HepG2 (cell line): ENCODE results near the gene LEF1. TPM values are rescaled to one million over a fixed set of nuclear protein-coding genes. Genes with fewer than 3 reads are reported as not detected.

Experiments
- ATAC-seq: fragments of 200-7000 bp; cut with Tn5 transposase; 3 replicates; pipeline ENCODE4 v1.9.1; 2020; ENCODE audit warnings: mild to moderate bottlenecking, moderate library complexity
- BruUV-seq: library from RNA; stranded (reverse); fragments of 400-500 nt; replicated peaks from 2 replicates; lab custom pipeline; 2021; lab: Mats Ljungman, UMichigan
- CTCF ChIA-PET: fragments of 300-600 bp; formaldehyde crosslinking; extraction: SDS; loops from one replicate; lab custom pipeline; 2021; ENCODE audit warnings: low total read pairs, inconsistent platforms, low intra/inter-chr PET ratio; lab: Yijun Ruan, JAX
- POLR2A ChIA-PET: fragments of 350-600 bp; sonication (Branson Sonifier 250); formaldehyde crosslinking; loops from one replicate; lab custom pipeline; 2020; ENCODE audit warnings: antibody characterized with exemption, inconsistent platforms; lab: Yijun Ruan, JAX
- DNase-seq: peaks from one replicate; pipeline ENCODE4 v3.0.0-alpha.2; 2015; ENCODE audit warnings: low spot score
- FAIRE-seq: peaks from 3 replicates; lab custom pipeline; 2011; peaks lifted over from hg19 to GRCh38; lab: Jason Lieb, UNC
- H2AFZ ChIP-seq: one replicate; pipeline ENCODE4 v1.6.1; 2011; ENCODE audit warnings: low read length, inconsistent platforms
- H3K27ac ChIP-seq: fragments of 300-600 bp; 3 replicates; pipeline ENCODE4 v1.8.0; 2011; ENCODE audit warnings: mixed run types, mild to moderate bottlenecking, mixed read lengths, low read length, inconsistent platforms; ENCODE audit not compliant: insufficient read depth; ENCODE audit errors: extremely low read length
- H3K27me3 ChIP-seq, 2 experiments: fragments of 200-600 bp in 1 of 2; 2 replicates in 1 of 2; 3 replicates in 1 of 2; pipeline versions ENCODE4 v1.6.0 to v1.8.0; 2011; ENCODE audit warnings: low read length in 2 of 2, mild to moderate bottlenecking in 2 of 2, moderate library complexity in 2 of 2, inconsistent platforms in 1 of 2; ENCODE audit not compliant: insufficient read depth in 2 of 2, control insufficient read depth in 1 of 2
- H3K36me3 ChIP-seq, 2 experiments: fragments of 200-600 bp in 1 of 2; replicated peaks in 1 of 2; 2 replicates in 1 of 2; 3 replicates in 1 of 2; pipeline versions ENCODE4 v1.5.1 to v1.8.0; 2011; ENCODE audit warnings: low read length in 2 of 2, inconsistent platforms in 1 of 2; ENCODE audit not compliant: insufficient read depth in 2 of 2, control insufficient read depth in 1 of 2
- H3K4me1 ChIP-seq: 2 replicates; pipeline ENCODE4 v1.5.1; 2012; ENCODE audit warnings: low read length, inconsistent platforms; ENCODE audit not compliant: insufficient read depth
- H3K4me2 ChIP-seq: 2 replicates; pipeline ENCODE4 v1.6.0; 2011; ENCODE audit warnings: low read depth, low read length, inconsistent platforms
- H3K4me3 ChIP-seq, 3 experiments: fragments of 200-600 bp in 1 of 3; sonication (generic), shearing (Covaris generic) in 1 of 3; replicated peaks in 1 of 3; 2 replicates each; pipeline ENCODE4 v1.5.1; 2011 to 2016; ENCODE audit warnings: low read length in 3 of 3, inconsistent platforms in 2 of 3, low read depth in 2 of 3, mild to moderate bottlenecking in 2 of 3, control low read depth in 1 of 3, mixed read lengths in 1 of 3; ENCODE audit not compliant: insufficient read depth in 1 of 3
- H3K79me2 ChIP-seq: one replicate; pipeline ENCODE4 v1.6.1; 2011; ENCODE audit warnings: low read length, inconsistent platforms; ENCODE audit not compliant: insufficient read depth
- H3K9ac ChIP-seq: 2 replicates; pipeline ENCODE4 v1.6.0; 2011; ENCODE audit warnings: mild to moderate bottlenecking, low read depth, low read length, inconsistent platforms; ENCODE audit not compliant: insufficient read depth
- H3K9me3 ChIP-seq: 2 replicates; pipeline ENCODE4 v1.5.1; 2012; ENCODE audit warnings: mild to moderate bottlenecking, low read length
- H4K20me1 ChIP-seq: 2 replicates; pipeline ENCODE4 v1.6.0; 2011; ENCODE audit warnings: inconsistent platforms, mild to moderate bottlenecking, low read length, moderate library complexity; ENCODE audit not compliant: insufficient read depth
- AKAP8 ChIP-seq: sonication (generic); formaldehyde crosslinking; IDR thresholded peaks from 2 replicates; pipeline ENCODE4 v1.5.1; 2020; ENCODE audit warnings: mild to moderate bottlenecking, missing genetic modification reagents
- ELF1 ChIP-seq: sonication (generic); formaldehyde crosslinking; IDR thresholded peaks from 2 replicates; pipeline ENCODE4 v1.4.0; 2020; ENCODE audit warnings: missing genetic modification reagents
- GLI4 ChIP-seq: sonication (generic); formaldehyde crosslinking; IDR thresholded peaks from 2 replicates; pipeline ENCODE4 v1.5.1; 2020; ENCODE audit warnings: missing genetic modification reagents, mild to moderate bottlenecking, moderate library complexity, borderline replicate concordance
- HNRNPL ChIP-seq: fragments of 200-400 bp; formaldehyde crosslinking; IDR thresholded peaks from 2 replicates; pipeline ENCODE4 v1.6.1; 2017; ENCODE audit warnings: mild to moderate bottlenecking, low read depth, low read length
- RFXAP ChIP-seq: sonication (generic); formaldehyde crosslinking; IDR thresholded peaks from 2 replicates; pipeline ENCODE4 v1.4.0; 2020; ENCODE audit warnings: missing genetic modification reagents, borderline replicate concordance
- SKI ChIP-seq: fragments of 450-650 bp; IDR thresholded peaks from one replicate; pipeline ENCODE4 v1.6.1; 2018; ENCODE audit warnings: mild to moderate bottlenecking; ENCODE audit not compliant: partially characterized antibody
- TAF15 ChIP-seq: fragments of 200-400 bp; formaldehyde crosslinking; IDR thresholded peaks from one replicate; pipeline ENCODE4 v1.6.1; 2018; ENCODE audit warnings: mild to moderate bottlenecking, low read depth, low read length; ENCODE audit not compliant: poor library complexity, severe bottlenecking
- TBL1XR1 ChIP-seq: fragments of 150-350 bp; IDR thresholded peaks from 2 replicates; pipeline ENCODE4 v1.6.1; 2014; ENCODE audit warnings: borderline replicate concordance, low read length; ENCODE audit not compliant: partially characterized antibody
- ZNF260 ChIP-seq: sonication (generic); formaldehyde crosslinking; IDR thresholded peaks from 2 replicates; pipeline ENCODE4 v1.4.0; 2020; ENCODE audit warnings: missing genetic modification reagents, low read depth, mild to moderate bottlenecking, borderline replicate concordance
- ZNF264 ChIP-seq: sonication (generic); formaldehyde crosslinking; IDR thresholded peaks from 2 replicates; pipeline ENCODE4 v1.4.0; 2020; ENCODE audit warnings: missing genetic modification reagents
- ZNF34 ChIP-seq: sonication (generic); formaldehyde crosslinking; IDR thresholded peaks from 2 replicates; pipeline ENCODE4 v1.4.0; 2020; ENCODE audit warnings: mild to moderate bottlenecking, missing genetic modification reagents, borderline replicate concordance
- WGBS: methylation state at CpG from one replicate; pipeline ENCODE4 v1.1.6; 2017; ENCODE audit warnings: low lambda C conversion rate; 5-methylcytosine and 5-hydroxymethylcytosine counted together
- in situ Hi-C: cut with HindIII; loops from 2 replicates; pipeline ENCODE4 v1.10.0; 2017; ENCODE audit warnings: low pct_unique_long_range_greater_than_20kb; ENCODE audit not compliant: extremely low pct_ligation_motif_present
- intact Hi-C: fragments of 100-400 bp; cut with micrococcal nuclease; formaldehyde crosslinking; loops from one replicate; pipeline ENCODE4 v1.10.0; 2022; ENCODE audit not compliant: unreplicated experiment
- polyA plus RNA-seq, 8 experiments: library from polyadenylated mRNA; depleted of rRNA in 3 of 8; stranded (reverse) in 7 of 8; unstranded in 1 of 8; fragments of >200 nt; fragmentation: Illumina TruSeq in 4 of 8; extraction: Trizol in 4 of 8; gene quantifications; 2 replicates each; pipeline versions ENCODE4 v1.2.1 to v1.2.3, GENCODE V29; 2011 to 2016; ENCODE audit warnings: low read depth in 4 of 8, missing spikeins in 1 of 8, mixed read lengths in 1 of 8; ENCODE audit not compliant: insufficient read depth in 1 of 8
- total RNA-seq, 5 experiments: library from RNA; depleted of rRNA; stranded (reverse); fragments of >200 nt; fragmentation: Illumina TruSeq; extraction: Trizol; gene quantifications; 2 replicates each; pipeline ENCODE4 v1.2.3, GENCODE V29; 2016; ENCODE audit warnings: low read depth in 1 of 5
- TF ChIP-seq, protein P1 (sequence below): sonication (generic); formaldehyde crosslinking; IDR thresholded peaks from 2 replicates; pipeline ENCODE4 v1.5.1; 2020; ENCODE audit warnings: mild to moderate bottlenecking, missing genetic modification reagents, moderate library complexity
- TF ChIP-seq, protein P2 (sequence below): sonication (generic); formaldehyde crosslinking; IDR thresholded peaks from 2 replicates; pipeline ENCODE4 v1.5.0; 2020; ENCODE audit warnings: mild to moderate bottlenecking, missing genetic modification reagents
- TF ChIP-seq, protein P3 (sequence below): sonication (generic); formaldehyde crosslinking; IDR thresholded peaks from 2 replicates; pipeline ENCODE4 v1.5.1; 2020; ENCODE audit warnings: missing genetic modification reagents, mild to moderate bottlenecking, borderline replicate concordance
- TF ChIP-seq, protein P4 (sequence below), 2 experiments: sonication (generic) in 1 of 2; formaldehyde crosslinking in 1 of 2; IDR thresholded peaks; 2 replicates each; pipeline versions ENCODE4 v1.4.0 to v1.6.1; 2016 to 2020; ENCODE audit warnings: borderline replicate concordance in 1 of 2, low read depth in 1 of 2, mild to moderate bottlenecking in 1 of 2, missing genetic modification reagents in 1 of 2

Gene LEF1
- total and polyA plus RNA-seq, 2 of the 13 experiments (the other 11 are each of a cell fraction or from before 2014, with no cell fraction given) = 0.22 to 0.29 TPM

DNA sequence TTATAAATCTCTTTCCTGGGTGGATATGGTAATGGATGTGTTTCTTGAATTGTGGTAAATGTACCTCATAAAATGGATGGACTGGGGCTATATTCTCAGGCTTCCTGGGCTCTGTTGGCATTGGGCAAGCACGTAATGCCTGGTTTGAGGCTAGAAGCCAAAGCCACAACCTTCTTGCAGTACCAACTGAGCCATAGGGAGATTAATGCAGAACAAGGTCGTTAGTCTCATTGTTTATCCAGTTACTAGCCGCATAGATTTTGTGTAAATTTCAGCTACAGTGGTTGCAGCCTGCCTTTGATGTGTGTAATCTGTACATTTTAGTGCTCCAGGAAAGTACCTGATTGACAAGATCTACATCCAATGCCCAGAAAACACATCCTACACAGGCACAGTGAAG lies 7.2 kb upstream of the LEF1 start:
- no TSS peak for BruUV-seq
- TF ChIP-seq HNRNPL (no peak), ZNF260 (CRISPR knock-in tag) (no peak), RFXAP (CRISPR knock-in tag) (no peak), SKI (no peak), ZNF34 (CRISPR knock-in tag) (no peak), TAF15 (no peak), TBL1XR1 (no peak), GLI4 (CRISPR knock-in tag) (no peak), AKAP8 (CRISPR knock-in tag) (no peak), ZNF264 (CRISPR knock-in tag) (no peak), ELF1 (no peak)
- TF ChIP-seq, protein P1, sequence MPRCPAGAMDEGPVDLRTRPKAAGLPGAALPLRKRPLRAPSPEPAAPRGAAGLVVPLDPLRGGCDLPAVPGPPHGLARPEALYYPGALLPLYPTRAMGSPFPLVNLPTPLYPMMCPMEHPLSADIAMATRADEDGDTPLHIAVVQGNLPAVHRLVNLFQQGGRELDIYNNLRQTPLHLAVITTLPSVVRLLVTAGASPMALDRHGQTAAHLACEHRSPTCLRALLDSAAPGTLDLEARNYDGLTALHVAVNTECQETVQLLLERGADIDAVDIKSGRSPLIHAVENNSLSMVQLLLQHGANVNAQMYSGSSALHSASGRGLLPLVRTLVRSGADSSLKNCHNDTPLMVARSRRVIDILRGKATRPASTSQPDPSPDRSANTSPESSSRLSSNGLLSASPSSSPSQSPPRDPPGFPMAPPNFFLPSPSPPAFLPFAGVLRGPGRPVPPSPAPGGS (CRISPR knock-in tag) = no peak
- TF ChIP-seq, protein P2, sequence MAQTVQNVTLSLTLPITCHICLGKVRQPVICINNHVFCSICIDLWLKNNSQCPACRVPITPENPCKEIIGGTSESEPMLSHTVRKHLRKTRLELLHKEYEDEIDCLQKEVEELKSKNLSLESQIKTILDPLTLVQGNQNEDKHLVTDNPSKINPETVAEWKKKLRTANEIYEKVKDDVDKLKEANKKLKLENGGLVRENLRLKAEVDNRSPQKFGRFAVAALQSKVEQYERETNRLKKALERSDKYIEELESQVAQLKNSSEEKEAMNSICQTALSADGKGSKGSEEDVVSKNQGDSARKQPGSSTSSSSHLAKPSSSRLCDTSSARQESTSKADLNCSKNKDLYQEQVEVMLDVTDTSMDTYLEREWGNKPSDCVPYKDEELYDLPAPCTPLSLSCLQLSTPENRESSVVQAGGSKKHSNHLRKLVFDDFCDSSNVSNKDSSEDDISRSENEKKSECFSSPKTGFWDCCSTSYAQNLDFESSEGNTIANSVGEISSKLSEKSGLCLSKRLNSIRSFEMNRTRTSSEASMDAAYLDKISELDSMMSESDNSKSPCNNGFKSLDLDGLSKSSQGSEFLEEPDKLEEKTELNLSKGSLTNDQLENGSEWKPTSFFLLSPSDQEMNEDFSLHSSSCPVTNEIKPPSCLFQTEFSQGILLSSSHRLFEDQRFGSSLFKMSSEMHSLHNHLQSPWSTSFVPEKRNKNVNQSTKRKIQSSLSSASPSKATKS (CRISPR knock-in tag) = no peak
- TF ChIP-seq, protein P3, sequence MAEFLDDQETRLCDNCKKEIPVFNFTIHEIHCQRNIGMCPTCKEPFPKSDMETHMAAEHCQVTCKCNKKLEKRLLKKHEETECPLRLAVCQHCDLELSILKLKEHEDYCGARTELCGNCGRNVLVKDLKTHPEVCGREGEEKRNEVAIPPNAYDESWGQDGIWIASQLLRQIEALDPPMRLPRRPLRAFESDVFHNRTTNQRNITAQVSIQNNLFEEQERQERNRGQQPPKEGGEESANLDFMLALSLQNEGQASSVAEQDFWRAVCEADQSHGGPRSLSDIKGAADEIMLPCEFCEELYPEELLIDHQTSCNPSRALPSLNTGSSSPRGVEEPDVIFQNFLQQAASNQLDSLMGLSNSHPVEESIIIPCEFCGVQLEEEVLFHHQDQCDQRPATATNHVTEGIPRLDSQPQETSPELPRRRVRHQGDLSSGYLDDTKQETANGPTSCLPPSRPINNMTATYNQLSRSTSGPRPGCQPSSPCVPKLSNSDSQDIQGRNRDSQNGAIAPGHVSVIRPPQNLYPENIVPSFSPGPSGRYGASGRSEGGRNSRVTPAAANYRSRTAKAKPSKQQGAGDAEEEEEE (CRISPR knock-in tag) = no peak
- TF ChIP-seq, protein P4, sequence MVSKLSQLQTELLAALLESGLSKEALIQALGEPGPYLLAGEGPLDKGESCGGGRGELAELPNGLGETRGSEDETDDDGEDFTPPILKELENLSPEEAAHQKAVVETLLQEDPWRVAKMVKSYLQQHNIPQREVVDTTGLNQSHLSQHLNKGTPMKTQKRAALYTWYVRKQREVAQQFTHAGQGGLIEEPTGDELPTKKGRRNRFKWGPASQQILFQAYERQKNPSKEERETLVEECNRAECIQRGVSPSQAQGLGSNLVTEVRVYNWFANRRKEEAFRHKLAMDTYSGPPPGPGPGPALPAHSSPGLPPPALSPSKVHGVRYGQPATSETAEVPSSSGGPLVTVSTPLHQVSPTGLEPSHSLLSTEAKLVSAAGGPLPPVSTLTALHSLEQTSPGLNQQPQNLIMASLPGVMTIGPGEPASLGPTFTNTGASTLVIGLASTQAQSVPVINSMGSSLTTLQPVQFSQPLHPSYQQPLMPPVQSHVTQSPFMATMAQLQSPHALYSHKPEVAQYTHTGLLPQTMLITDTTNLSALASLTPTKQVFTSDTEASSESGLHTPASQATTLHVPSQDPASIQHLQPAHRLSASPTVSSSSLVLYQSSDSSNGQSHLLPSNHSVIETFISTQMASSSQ (IDR thresholded peaks at IDR 0.05; ENCODE audit: low read depth) = no peak
- TF ChIP-seq, protein P4 (CRISPR knock-in tag; IDR thresholded peaks at IDR 0.05; ENCODE audit: borderline replicate concordance) = no peak

More for the DNA sequence above, 7.2 kb upstream of the LEF1 start:
- FAIRE-seq (no peak), ATAC-seq (no peak), DNase-seq (no peak)
- ChIA-PET POLR2A (no interaction called here), CTCF (no interaction called here)
- no peaks in the 10 kb centered on the region for H3K9me3 ChIP-seq
- no peaks in the 10 kb centered on the region for H4K20me1 ChIP-seq
- no peak overlapping the region for H3K9ac ChIP-seq
- H3K27ac ChIP-seq = no peak overlapping the region
- H3K79me2 ChIP-seq = no peaks in the 10 kb centered on the region
- no peaks in the 10 kb centered on the region for H3K4me1 ChIP-seq
- no peak overlapping the region for H3K4me3 ChIP-seq
- WGBS = 3% methylated on average over 3 of the region's 3 CpGs
- H3K27me3 ChIP-seq = peaks cover 0 to 5% of the 10 kb centered on the region in 2 experiments; a peak in 1 of 5 replicates
- no peaks in the 10 kb centered on the region for H3K36me3 ChIP-seq
- in situ Hi-C loops (no loop called here), intact Hi-C loops (no loop called here)
- H2AFZ ChIP-seq = no peak overlapping the region
- no peak overlapping the region for H3K4me2 ChIP-seq
